AG10803 (cell line): ENCODE results near the gene MLYCD.

Experiments used
- DNase-seq: peaks from one replicate; pipeline ENCODE4 v3.0.0; 2010; ENCODE audit warnings: low read depth
- H3K4me3 ChIP-seq: 2 replicates; pipeline ENCODE4 v1.5.1; 2011; ENCODE audit warnings: mild to moderate bottlenecking, low read length, control low read depth
- TF ChIP-seq, protein P1 (sequence below): conservative IDR thresholded peaks from 2 replicates; pipeline ENCODE4 v1.5.1; 2011; ENCODE audit warnings: mild to moderate bottlenecking, low read length, control low read depth, inconsistent platforms

MLYCD gene

GRCh38 chr16:83967838-83968305 lies 69.0 kb downstream of the MLYCD start, which contains the start of gene NECAB2:
Gene NECAB2, plus strand, starts transcription at chr16:83968244. Its CDS starts 405 bp downstream, at chr16:83968649.
- DNase-seq, result peak; percentile 12
- TF ChIP-seq, protein P1, sequence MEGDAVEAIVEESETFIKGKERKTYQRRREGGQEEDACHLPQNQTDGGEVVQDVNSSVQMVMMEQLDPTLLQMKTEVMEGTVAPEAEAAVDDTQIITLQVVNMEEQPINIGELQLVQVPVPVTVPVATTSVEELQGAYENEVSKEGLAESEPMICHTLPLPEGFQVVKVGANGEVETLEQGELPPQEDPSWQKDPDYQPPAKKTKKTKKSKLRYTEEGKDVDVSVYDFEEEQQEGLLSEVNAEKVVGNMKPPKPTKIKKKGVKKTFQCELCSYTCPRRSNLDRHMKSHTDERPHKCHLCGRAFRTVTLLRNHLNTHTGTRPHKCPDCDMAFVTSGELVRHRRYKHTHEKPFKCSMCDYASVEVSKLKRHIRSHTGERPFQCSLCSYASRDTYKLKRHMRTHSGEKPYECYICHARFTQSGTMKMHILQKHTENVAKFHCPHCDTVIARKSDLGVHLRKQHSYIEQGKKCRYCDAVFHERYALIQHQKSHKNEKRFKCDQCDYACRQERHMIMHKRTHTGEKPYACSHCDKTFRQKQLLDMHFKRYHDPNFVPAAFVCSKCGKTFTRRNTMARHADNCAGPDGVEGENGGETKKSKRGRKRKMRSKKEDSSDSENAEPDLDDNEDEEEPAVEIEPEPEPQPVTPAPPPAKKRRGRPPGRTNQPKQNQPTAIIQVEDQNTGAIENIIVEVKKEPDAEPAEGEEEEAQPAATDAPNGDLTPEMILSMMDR, result peak; percentile 41
- peak within 1 kb of the TSS; percentile 35 for H3K4me3 ChIP-seq

GRCh38 chr16:83968306-83968851 lies 69.5 kb downstream of the MLYCD start:
- peak overlapping the region; percentile 35 for H3K4me3 ChIP-seq
- TF ChIP-seq, protein P1, result no peak
- DNase-seq, result no peak

DNA sequence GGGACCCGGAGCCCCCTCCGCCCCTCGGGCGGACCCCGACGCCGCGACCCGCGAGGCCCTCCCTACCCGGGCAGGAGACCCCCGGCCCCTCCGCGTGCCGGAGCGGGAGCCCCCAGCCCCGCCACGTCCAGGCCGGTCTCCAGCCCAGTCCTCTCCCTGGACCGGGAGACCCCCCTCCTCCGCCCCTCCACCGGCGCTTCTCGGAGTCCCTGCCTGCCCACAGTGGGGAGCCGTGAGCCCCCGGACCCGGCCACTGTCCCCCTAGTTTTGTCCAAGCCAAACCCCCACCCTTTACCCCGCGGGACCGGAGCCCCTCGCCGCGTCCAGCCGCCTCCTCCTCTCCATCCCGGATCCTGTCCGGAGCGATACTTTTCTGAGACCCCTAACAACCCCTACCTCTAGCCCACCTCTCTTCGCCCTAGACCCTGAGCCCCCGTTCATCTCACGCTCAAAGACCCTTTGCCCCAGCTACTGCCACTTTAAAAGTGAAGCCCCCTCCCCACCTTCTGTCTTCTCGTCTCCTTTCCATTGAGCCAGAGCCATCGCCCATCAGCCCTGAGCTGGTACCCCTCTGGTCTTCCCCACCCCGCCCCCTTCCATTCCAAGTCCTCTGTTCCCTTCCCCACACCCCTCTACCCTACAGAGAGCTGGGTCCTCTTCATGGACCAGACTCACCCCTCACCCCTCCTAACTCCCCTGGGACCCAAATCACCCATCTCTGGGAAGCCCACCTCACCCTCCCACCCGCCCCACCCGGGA lies 70.2 kb downstream of the MLYCD start:
- H3K4me3 ChIP-seq, result no peak overlapping the region
- no peak for DNase-seq
- TF ChIP-seq, protein P1, result no peak

DNA sequence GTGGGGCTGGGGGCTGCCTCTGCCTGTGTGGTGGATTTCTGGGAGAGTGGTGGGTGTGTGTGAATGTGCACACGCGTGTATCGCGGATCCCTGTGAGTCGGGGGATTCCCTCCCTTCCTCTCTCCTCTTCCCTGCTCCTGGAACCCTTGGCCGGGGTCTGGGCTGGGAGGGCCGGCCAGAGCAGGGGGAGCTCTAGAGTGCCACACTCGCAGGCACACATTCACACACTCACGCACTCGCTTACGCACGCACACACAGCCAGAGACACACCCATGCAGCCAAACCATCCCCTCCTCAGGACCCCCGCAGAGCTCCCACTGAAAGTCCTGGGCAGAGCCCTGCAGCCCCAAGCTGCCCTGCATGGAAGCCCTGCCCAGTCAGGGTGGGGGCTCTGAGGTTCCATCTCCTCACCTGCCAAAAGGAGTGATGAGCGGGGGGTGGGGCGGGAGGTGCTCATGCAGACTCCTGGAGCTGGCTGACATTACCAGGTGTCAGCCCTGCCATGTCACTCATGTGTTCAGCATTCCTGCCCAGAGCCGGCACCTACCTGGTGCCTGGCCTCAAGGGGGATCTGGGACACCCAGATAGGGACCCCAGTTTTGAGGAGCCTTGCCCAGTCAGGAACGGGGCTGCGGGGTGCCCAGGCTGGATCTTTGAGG lies 71.0 kb downstream of the MLYCD start:
- H3K4me3 ChIP-seq, result no peak overlapping the region
- no peak for DNase-seq

DNA sequence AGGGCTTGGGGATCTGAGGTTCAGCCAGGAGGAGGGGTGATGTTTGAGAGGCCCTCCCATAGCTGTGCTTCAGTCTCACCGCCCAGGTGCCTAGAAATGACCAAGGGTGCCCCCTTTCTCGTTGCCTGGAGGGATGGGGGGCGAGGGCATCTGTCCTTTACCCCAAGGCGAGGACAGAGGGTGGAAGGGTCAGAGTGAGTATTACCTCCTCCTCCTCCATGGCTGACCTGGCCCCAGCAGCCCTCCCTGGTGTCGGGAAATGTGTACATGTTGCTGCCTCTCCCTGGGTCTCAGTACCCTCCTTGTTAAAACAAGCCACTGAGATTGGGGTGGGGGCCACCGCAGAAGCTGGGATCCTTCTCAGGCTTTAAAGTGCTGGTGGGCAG lies 71.5 kb downstream of the MLYCD start:
- no peak for DNase-seq
- TF ChIP-seq, protein P1, result no peak
- no peak overlapping the region for H3K4me3 ChIP-seq

More for the DNA sequence above, 71.0 kb downstream of the MLYCD start:
- TF ChIP-seq, protein P1, result no peak

GRCh38 chr16:83971165-83972130 lies 72.5 kb downstream of the MLYCD start:
- TF ChIP-seq, protein P1, result no peak
- H3K4me3 ChIP-seq, result no peak overlapping the region
- DNase-seq, result no peak
